Neuronal stem cell (in vitro differentiated cells): ENCODE results near the gene NCOA3.
"Not testable (repeated sequence)": the region's sequence is repeated elsewhere in the genome, so short reads cannot be mapped to it uniquely, and the experiment has no call there.

Source experiments
- DNase-seq: peaks from one replicate; pipeline ENCODE4 v3.0.0-alpha.2; 2013; ENCODE audit warnings: low spot score
- H2AFZ ChIP-seq: one replicate; pipeline ENCODE4 v1.6.1; 2013; ENCODE audit warnings: mild to moderate bottlenecking, low read length, inconsistent platforms
- H2AK5ac ChIP-seq: 2 replicates; pipeline ENCODE4 v1.6.1; 2013; ENCODE audit warnings: low read depth, mild to moderate bottlenecking, inconsistent platforms, low read length, moderate library complexity, mixed read lengths
- H2BK120ac ChIP-seq: 2 replicates; pipeline ENCODE4 v1.6.1; 2013; ENCODE audit warnings: low read depth, mild to moderate bottlenecking, inconsistent platforms, low read length, moderate library complexity, mixed read lengths
- H2BK12ac ChIP-seq: one replicate; pipeline ENCODE4 v1.6.1; 2013; ENCODE audit warnings: low read length, inconsistent platforms
- H2BK15ac ChIP-seq: 2 replicates; pipeline ENCODE4 v1.6.1; 2013; ENCODE audit warnings: mild to moderate bottlenecking, low read length, inconsistent platforms, mixed read lengths
- H2BK5ac ChIP-seq: one replicate; pipeline ENCODE4 v1.6.1; 2013; ENCODE audit warnings: inconsistent platforms, mild to moderate bottlenecking, low read length, moderate library complexity
- H3K14ac ChIP-seq: one replicate; pipeline ENCODE4 v1.6.1; 2013; ENCODE audit warnings: low read length, inconsistent platforms
- H3K18ac ChIP-seq: 2 replicates; pipeline ENCODE4 v1.6.1; 2013; ENCODE audit warnings: low read length, inconsistent platforms
- H3K23ac ChIP-seq: 2 replicates; pipeline ENCODE4 v1.6.1; 2013; ENCODE audit warnings: low read depth, mild to moderate bottlenecking, mixed read lengths, low read length, inconsistent platforms; ENCODE audit not compliant: poor library complexity
- H3K27ac ChIP-seq: replicated peaks from 3 replicates; pipeline ENCODE4 v1.5.1; 2013; ENCODE audit warnings: low read length, inconsistent platforms
- H3K27me3 ChIP-seq, 3 experiments: 2 replicates each; pipeline ENCODE4 v1.6.1; 2013; ENCODE audit warnings: low read length in 3 of 3, mild to moderate bottlenecking in 2 of 3, inconsistent platforms in 1 of 3, low read depth in 1 of 3, mixed read lengths in 1 of 3, moderate library complexity in 1 of 3; ENCODE audit not compliant: control insufficient read depth in 3 of 3, insufficient read depth in 3 of 3
- H3K36me3 ChIP-seq, 2 donors: replicated peaks in 1 of 2; 2 replicates each; pipeline ENCODE4 v1.6.1; 2013; ENCODE audit warnings: low read length in 2 of 2; ENCODE audit not compliant: control insufficient read depth in 2 of 2, insufficient read depth in 2 of 2
- H3K4ac ChIP-seq: 2 replicates; pipeline ENCODE4 v1.6.1; 2013; ENCODE audit warnings: inconsistent platforms, mild to moderate bottlenecking, low read length, moderate library complexity
- H3K4me1 ChIP-seq, 2 donors: 1 replicate in 1 of 2; 2 replicates in 1 of 2; pipeline ENCODE4 v1.6.1; 2013; ENCODE audit warnings: low read length in 2 of 2, low read depth in 1 of 2; ENCODE audit not compliant: control insufficient read depth in 2 of 2, insufficient read depth in 1 of 2
- H3K4me2 ChIP-seq: one replicate; pipeline ENCODE4 v1.6.1; 2013; ENCODE audit warnings: mild to moderate bottlenecking, low read length, inconsistent platforms; ENCODE audit not compliant: insufficient read depth, poor library complexity, severe bottlenecking
- H3K4me3 ChIP-seq, 2 donors: 2 replicates each; pipeline ENCODE4 v1.5.1; 2013; ENCODE audit warnings: low read length in 2 of 2, mild to moderate bottlenecking in 2 of 2, inconsistent platforms in 1 of 2, moderate library complexity in 1 of 2
- H3K79me1 ChIP-seq: one replicate; pipeline ENCODE4 v1.6.1; 2013; ENCODE audit warnings: low read depth, mild to moderate bottlenecking, inconsistent platforms, low read length, moderate library complexity
- H3K9ac ChIP-seq: one replicate; pipeline ENCODE4 v1.6.1; 2013; ENCODE audit warnings: mild to moderate bottlenecking, low read depth, low read length, inconsistent platforms; ENCODE audit not compliant: poor library complexity
- H3K9me3 ChIP-seq, 2 donors: replicated peaks in 1 of 2; 2 replicates each; pipeline versions ENCODE3 to v1.6.1; 2013; ENCODE audit warnings: low read length in 2 of 2, mild to moderate bottlenecking in 2 of 2, inconsistent platforms in 1 of 2, low read depth in 1 of 2, mixed read lengths in 1 of 2, moderate library complexity in 1 of 2; ENCODE audit not compliant: control insufficient read depth in 2 of 2, insufficient read depth in 1 of 2
- H4K8ac ChIP-seq: one replicate; pipeline ENCODE4 v1.6.1; 2013; ENCODE audit warnings: low read depth, mild to moderate bottlenecking, inconsistent platforms, low read length, moderate library complexity
- H4K91ac ChIP-seq: one replicate; pipeline ENCODE4 v1.6.1; 2013; ENCODE audit warnings: low read length, low read depth, mild to moderate bottlenecking, inconsistent platforms; ENCODE audit not compliant: poor library complexity
- WGBS, 2 donors: extraction: QIAGEN DNeasy Blood & Tissue Kit; methylation state at CpG; one replicate each; pipeline ENCODE4 v1.1.7; 2013; ENCODE audit warnings: missing lambda C conversion rate in 2 of 2, mixed read lengths in 1 of 2; ENCODE audit not compliant: insufficient read length in 2 of 2, insufficient replicate concordance in 1 of 2; ENCODE audit errors: extremely low coverage in 2 of 2; 5-methylcytosine and 5-hydroxymethylcytosine counted together

NCOA3 gene

DNA sequence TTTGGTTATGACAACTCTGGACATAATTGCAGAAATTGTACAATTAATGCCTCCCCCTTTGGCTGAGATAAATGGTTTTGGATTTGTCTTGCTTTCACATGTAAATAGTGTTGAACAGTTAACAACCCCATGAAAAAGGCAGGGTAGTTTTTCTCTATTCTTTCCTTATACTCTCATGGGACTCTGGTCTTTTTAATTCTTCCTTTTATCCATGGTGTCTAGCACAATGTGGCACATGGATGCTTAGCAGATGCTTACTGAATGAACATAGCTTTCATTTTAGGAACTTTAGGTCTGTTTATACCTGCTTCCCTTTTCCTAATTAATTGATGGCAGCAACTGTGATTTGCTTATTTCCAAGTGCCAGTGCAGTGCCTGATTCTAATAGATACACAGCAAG lies 75.6 kb downstream of the NCOA3 start:
- Histone ChIP-seq H3K9me3 (no peaks in the 10 kb centered on the region), H2AK5ac (no peak overlapping the region), H3K36me3 (no peaks in the 10 kb centered on the region), H4K91ac (no peak overlapping the region), H3K18ac (no peak overlapping the region), H2BK5ac (no peak overlapping the region), H3K4me2 (no peak overlapping the region), H3K4me1 (peaks cover 4 to 40% of the 10 kb centered on the region in 2 donors), H2BK120ac (no peak overlapping the region), H2BK12ac (no peak overlapping the region), H2BK15ac (no peak overlapping the region), H3K4ac (no peak overlapping the region), H3K23ac (no peak overlapping the region), H3K27ac (no peak overlapping the region), H3K4me3 (no peak overlapping the region), H3K27me3 (no peaks in the 10 kb centered on the region), H4K8ac (no peak overlapping the region), H3K9ac (no peak overlapping the region), H2AFZ (no peak overlapping the region), H3K79me1 (no peaks in the 10 kb centered on the region), H3K14ac (no peak overlapping the region)
- no peak for DNase-seq

DNA sequence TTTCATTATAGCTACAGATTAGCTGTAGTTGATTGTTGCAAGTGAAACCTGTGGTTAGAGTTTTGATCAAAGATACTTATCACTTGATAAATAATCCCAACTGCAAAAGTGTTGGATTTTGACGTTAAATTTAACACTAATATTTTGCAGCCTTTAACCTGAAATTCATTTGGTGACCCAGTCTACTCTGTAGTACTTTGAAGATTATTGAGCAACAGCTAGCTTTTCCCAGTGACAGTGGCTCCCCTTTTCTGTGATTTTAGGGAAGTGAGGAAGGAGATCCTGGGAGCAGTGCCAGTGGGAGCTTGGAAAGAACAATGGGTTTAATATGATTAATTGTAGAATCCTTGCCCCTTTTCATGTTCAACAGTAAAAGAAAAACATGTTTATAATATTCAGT lies 76.9 kb downstream of the NCOA3 start:
- Histone ChIP-seq H2BK12ac (no peak overlapping the region), H4K91ac (no peak overlapping the region), H3K79me1 (no peaks in the 10 kb centered on the region), H3K9ac (no peak overlapping the region), H2BK15ac (no peak overlapping the region), H3K4me1 (peaks cover 4 to 38% of the 10 kb centered on the region in 2 donors), H2AK5ac (no peak overlapping the region), H2BK5ac (no peak overlapping the region), H3K36me3 (peaks cover 0 to 6% of the 10 kb centered on the region in 2 donors), H2AFZ (no peak overlapping the region), H3K23ac (no peak overlapping the region), H3K9me3 (no peaks in the 10 kb centered on the region), H3K4ac (no peak overlapping the region), H2BK120ac (no peak overlapping the region), H3K4me3 (no peak overlapping the region), H3K27me3 (no peaks in the 10 kb centered on the region), H4K8ac (no peak overlapping the region), H3K4me2 (no peak overlapping the region), H3K14ac (no peak overlapping the region), H3K18ac (no peak overlapping the region), H3K27ac (no peak overlapping the region)
- no peak for DNase-seq
- WGBS, 2 donors = no CpG with 5 or more reads among the region's 1 CpG

- not testable (repeated sequence) for H2BK5ac ChIP-seq, H3K9me3 ChIP-seq, H3K4ac ChIP-seq, H2AK5ac ChIP-seq, H2BK120ac ChIP-seq, H2BK12ac ChIP-seq, DNase-seq, H3K79me1 ChIP-seq, H2AFZ ChIP-seq, H3K4me2 ChIP-seq, H3K4me3 ChIP-seq, H4K91ac ChIP-seq, H3K23ac ChIP-seq, H4K8ac ChIP-seq, H3K18ac ChIP-seq, H2BK15ac ChIP-seq, H3K27ac ChIP-seq, H3K9ac ChIP-seq, H3K14ac ChIP-seq, H3K27me3 ChIP-seq
- Histone ChIP-seq H3K4me1 (peaks cover 4 to 18% of the 10 kb centered on the region in 2 donors), H3K36me3 (peaks cover 0 to 25% of the 10 kb centered on the region in 2 donors)
- no CpG with 5 or more reads among the region's 7 CpGs for WGBS, 2 donors
Measured at GRCh38 chr20:47580686-47581085, 79.0 kb downstream of the NCOA3 start.

GRCh38 chr20:47581090-47581489 lies 79.4 kb downstream of the NCOA3 start:
- no peak overlapping the region for H3K14ac ChIP-seq
- H3K36me3 ChIP-seq = peaks cover 0 to 25% of the 10 kb centered on the region in 2 donors
- H3K27ac ChIP-seq = no peak overlapping the region
- H3K27me3 ChIP-seq = no peaks in the 10 kb centered on the region
- H4K8ac ChIP-seq = no peak overlapping the region
- no CpG with 5 or more reads among the region's 2 CpGs for WGBS, 2 donors
- H4K91ac ChIP-seq = no peak overlapping the region
- H3K79me1 ChIP-seq = no peaks in the 10 kb centered on the region
- H2BK12ac ChIP-seq = no peak overlapping the region
- no peak overlapping the region for H3K4me3 ChIP-seq
- H2BK5ac ChIP-seq = no peak overlapping the region
- no peak for DNase-seq
- H3K4ac ChIP-seq = no peak overlapping the region
- H3K4me1 ChIP-seq = peaks cover 4 to 14% of the 10 kb centered on the region in 2 donors
- H3K4me2 ChIP-seq = no peak overlapping the region
- H3K9me3 ChIP-seq = no peaks in the 10 kb centered on the region
- no peak overlapping the region for H2AK5ac ChIP-seq
- no peak overlapping the region for H3K23ac ChIP-seq
- H3K18ac ChIP-seq = no peak overlapping the region
- H2AFZ ChIP-seq = no peak overlapping the region
- H2BK120ac ChIP-seq = no peak overlapping the region
- H3K9ac ChIP-seq = no peak overlapping the region
- no peak overlapping the region for H2BK15ac ChIP-seq
